Stimulated activated CD8-positive, alpha-beta memory T cell treated with anti-CD3 and anti-CD28 coated beads, Interleukin-15, amount 100 ng/mL, for 1 hour (primary cell): ENCODE measurements around the gene S100A13.
"Not testable (repeated sequence)": the region's sequence is repeated elsewhere in the genome, so short reads cannot be mapped to it uniquely, and the experiment has no call there.

ENCODE experiments used
- DNase-seq: peaks from one replicate; pipeline ENCODE4 v3.0.0-alpha.2; 2020; ENCODE audit warnings: low read depth

Gene S100A13

GRCh38 chr1:153626904-153627714, at the start of gene S100A13:
Gene S100A13 (minus strand): TSS chr1:153627505. CDS start chr1:153626472, 1,033 bp downstream.
- no peak for DNase-seq

- no peak for DNase-seq
Observed at GRCh38 chr1:153673511-153673910, 46.2 kb upstream of the S100A13 start.

- DNase-seq, result not testable (repeated sequence)
Observed at GRCh38 chr1:153671628-153672353, 44.5 kb upstream of the S100A13 start.

- DNase-seq, result peak; percentile 95
Observed at GRCh38 chr1:153670859-153671627, 43.7 kb upstream of the S100A13 start, which contains the start of gene ILF2. Gene ILF2 (minus strand): TSS chr1:153670993. CDS start chr1:153670922, 71 bp downstream.

GRCh38 chr1:153670257-153670858, 43.1 kb upstream of the S100A13 start:
- DNase-seq, result no peak

GRCh38 chr1:153669606-153670005, 42.3 kb upstream of the S100A13 start:
- DNase-seq, result no peak

GRCh38 chr1:153668672-153669071, 41.4 kb upstream of the S100A13 start:
- not testable (repeated sequence) for DNase-seq

GRCh38 chr1:153667439-153667838, 40.1 kb upstream of the S100A13 start:
- no peak for DNase-seq

- no peak for DNase-seq
Observed at GRCh38 chr1:153663211-153663610, 35.9 kb upstream of the S100A13 start.

- no peak for DNase-seq
Observed at GRCh38 chr1:153662269-153662668, 35.0 kb upstream of the S100A13 start.

- no peak for DNase-seq
Observed at GRCh38 chr1:153661111-153661708, 33.9 kb upstream of the S100A13 start.

GRCh38 chr1:153659656-153660055, 32.4 kb upstream of the S100A13 start:
- no peak for DNase-seq

GRCh38 chr1:153659175-153659534, 31.9 kb upstream of the S100A13 start:
- no peak for DNase-seq

- DNase-seq, result peak; percentile 75
Observed at GRCh38 chr1:153658400-153659174, 31.3 kb upstream of the S100A13 start, which contains the start of gene SNAPIN. Gene SNAPIN (plus strand): TSS chr1:153658703. CDS start chr1:153658744, 41 bp downstream.

GRCh38 chr1:153655333-153655732, 28.0 kb upstream of the S100A13 start:
- no peak for DNase-seq

- DNase-seq, result no peak
Observed at GRCh38 chr1:153652805-153653500, 25.6 kb upstream of the S100A13 start.

GRCh38 chr1:153651771-153652170, 24.5 kb upstream of the S100A13 start:
- DNase-seq, result no peak

- no peak for DNase-seq
Observed at GRCh38 chr1:153649863-153650235, 22.5 kb upstream of the S100A13 start.

- no peak for DNase-seq
Observed at GRCh38 chr1:153649137-153649862, 22.0 kb upstream of the S100A13 start.
